PFSK-1 (cell line): ENCODE data around the gene CD163.

Source experiments
- POLR2AphosphoS5 ChIP-seq: IDR thresholded peaks from 2 replicates; pipeline ENCODE4 v1.6.1; 2012; ENCODE audit warnings: low read depth, mild to moderate bottlenecking, control low read depth, low read length, moderate library complexity
- REST ChIP-seq, 2 experiments: IDR thresholded peaks; 2 replicates each; pipeline versions ENCODE4 v1.6.1 to v1.8.0; 2011 to 2012; ENCODE audit warnings: low read depth in 2 of 2, low read length in 2 of 2, control low read depth in 1 of 2, inconsistent platforms in 1 of 2, mild to moderate bottlenecking in 1 of 2, moderate library complexity in 1 of 2; ENCODE audit not compliant: insufficient read depth in 1 of 2
- TAF1 ChIP-seq: IDR thresholded peaks from 2 replicates; pipeline ENCODE4 v1.6.1; 2012; ENCODE audit warnings: low read length, control low read depth, borderline replicate concordance; ENCODE audit not compliant: insufficient read depth

- no peak for TF ChIP-seq REST (IDR thresholded peaks at IDR 0.05; ENCODE audit: insufficient read depth in 1 of 2, low read depth in 2 of 2, low read length in 2 of 2)
- no peak for TF ChIP-seq POLR2AphosphoS5
- TF ChIP-seq TAF1: no peak
Measured at GRCh38 chr12:7439579-7440505, 63.7 kb downstream of the CD163 start.
